Measurements from ENCODE around the gene RBMS3. TPM values are rescaled to one million over a fixed set of nuclear protein-coding genes. Genes with fewer than 3 reads are reported as not detected.

Gene RBMS3
- total RNA-seq, 1 donor from 2014 or later, result 47.6 TPM

DNA sequence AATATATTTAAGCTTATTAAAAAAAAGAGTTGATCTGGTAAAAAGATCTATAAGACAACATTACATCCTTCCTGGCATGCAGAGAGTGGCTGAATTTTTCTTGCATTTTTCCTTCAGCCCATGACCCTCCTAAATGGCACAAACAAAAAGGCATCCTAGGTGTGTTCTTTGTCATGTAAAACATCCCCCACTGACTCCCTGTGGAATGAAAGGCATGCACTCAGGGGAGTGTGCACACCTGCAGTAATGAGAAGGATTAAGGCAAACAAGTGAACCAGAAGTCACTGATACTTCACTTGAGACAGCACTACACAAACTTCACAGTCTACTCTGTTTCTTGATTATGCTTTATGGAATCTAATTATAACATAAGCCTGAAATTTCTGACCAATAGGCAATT, 195.0 kb downstream of the RBMS3 start:
- Mint-ChIP-seq H3K27me3 (ENCODE audit: low read depth) (no peaks in the 10 kb centered on the region), H3K27ac (ENCODE audit: unreplicated experiment) (no peak overlapping the region)

DNA sequence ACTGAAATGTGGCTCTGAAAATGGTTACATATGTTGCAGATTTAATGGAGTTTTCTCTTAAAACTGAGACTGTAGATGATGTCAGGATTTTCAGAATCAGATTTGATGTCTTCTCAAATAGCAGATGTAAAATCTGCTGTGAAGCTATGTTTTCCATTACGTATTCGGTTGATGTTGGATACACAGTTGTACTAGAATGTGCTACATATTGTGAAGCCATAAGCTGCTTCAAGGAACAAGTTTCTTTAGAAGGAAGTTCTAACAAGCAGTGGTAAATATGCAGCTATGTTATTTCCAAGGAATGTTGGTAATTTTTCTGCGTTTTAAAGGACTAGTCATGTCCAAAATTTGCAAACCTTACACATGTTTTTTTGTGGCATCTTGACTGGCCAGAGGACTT, 197.7 kb downstream of the RBMS3 start:
- TF ChIP-seq, protein P1, sequence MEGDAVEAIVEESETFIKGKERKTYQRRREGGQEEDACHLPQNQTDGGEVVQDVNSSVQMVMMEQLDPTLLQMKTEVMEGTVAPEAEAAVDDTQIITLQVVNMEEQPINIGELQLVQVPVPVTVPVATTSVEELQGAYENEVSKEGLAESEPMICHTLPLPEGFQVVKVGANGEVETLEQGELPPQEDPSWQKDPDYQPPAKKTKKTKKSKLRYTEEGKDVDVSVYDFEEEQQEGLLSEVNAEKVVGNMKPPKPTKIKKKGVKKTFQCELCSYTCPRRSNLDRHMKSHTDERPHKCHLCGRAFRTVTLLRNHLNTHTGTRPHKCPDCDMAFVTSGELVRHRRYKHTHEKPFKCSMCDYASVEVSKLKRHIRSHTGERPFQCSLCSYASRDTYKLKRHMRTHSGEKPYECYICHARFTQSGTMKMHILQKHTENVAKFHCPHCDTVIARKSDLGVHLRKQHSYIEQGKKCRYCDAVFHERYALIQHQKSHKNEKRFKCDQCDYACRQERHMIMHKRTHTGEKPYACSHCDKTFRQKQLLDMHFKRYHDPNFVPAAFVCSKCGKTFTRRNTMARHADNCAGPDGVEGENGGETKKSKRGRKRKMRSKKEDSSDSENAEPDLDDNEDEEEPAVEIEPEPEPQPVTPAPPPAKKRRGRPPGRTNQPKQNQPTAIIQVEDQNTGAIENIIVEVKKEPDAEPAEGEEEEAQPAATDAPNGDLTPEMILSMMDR (IDR thresholded peaks at IDR 0.05), result no peak
- H3K36me3 Mint-ChIP-seq (ENCODE audit: low read depth), result no peaks in the 10 kb centered on the region
- H3K4me3 Mint-ChIP-seq (ENCODE audit: unreplicated experiment), result no peak overlapping the region
- no peaks in the 10 kb centered on the region for H3K27me3 Mint-ChIP-seq (ENCODE audit: low read depth)
- no peak overlapping the region for H3K27ac Mint-ChIP-seq (ENCODE audit: unreplicated experiment)
- H3K9me3 Mint-ChIP-seq (ENCODE audit: low read depth), result no peaks in the 10 kb centered on the region
- no peak for DNase-seq (ENCODE audit: low spot score)
- peaks cover 38% of the 10 kb centered on the region for H3K4me1 Mint-ChIP-seq (ENCODE audit: low read depth)

More for the DNA sequence above, 195.0 kb downstream of the RBMS3 start:
- Mint-ChIP-seq H3K4me3 (ENCODE audit: unreplicated experiment) (no peak overlapping the region), H3K4me1 (ENCODE audit: low read depth) (peaks cover 25% of the 10 kb centered on the region), H3K9me3 (ENCODE audit: low read depth) (no peaks in the 10 kb centered on the region), H3K36me3 (ENCODE audit: low read depth) (no peaks in the 10 kb centered on the region)
- TF ChIP-seq, protein P1 (IDR thresholded peaks at IDR 0.05), result no peak
- no peak for DNase-seq (ENCODE audit: low spot score)

DNA sequence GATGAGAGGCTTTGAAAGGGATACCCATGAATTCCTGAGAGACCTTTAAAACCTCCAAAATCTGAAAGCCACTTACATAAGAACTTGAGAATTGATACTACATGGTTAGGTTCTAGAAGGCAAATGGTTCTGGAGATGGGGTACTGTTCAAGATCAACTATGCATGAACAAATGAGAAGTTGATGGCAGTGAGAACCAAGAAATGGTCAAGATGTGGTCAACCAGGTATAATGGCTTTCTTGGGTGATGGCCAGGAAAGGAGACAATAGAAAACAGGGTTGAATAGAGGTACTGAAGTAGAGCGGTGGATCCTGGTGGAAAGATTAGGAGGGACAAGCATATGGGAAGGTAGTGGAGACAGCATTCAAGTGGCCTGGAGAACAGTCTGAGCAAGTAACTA, 200.4 kb downstream of the RBMS3 start:
- Mint-ChIP-seq H3K36me3 (ENCODE audit: low read depth) (no peaks in the 10 kb centered on the region), H3K4me1 (ENCODE audit: low read depth) (peaks cover 28% of the 10 kb centered on the region), H3K27ac (ENCODE audit: unreplicated experiment) (no peak overlapping the region), H3K27me3 (ENCODE audit: low read depth) (no peaks in the 10 kb centered on the region), H3K4me3 (ENCODE audit: unreplicated experiment) (no peak overlapping the region), H3K9me3 (ENCODE audit: low read depth) (no peaks in the 10 kb centered on the region)
- TF ChIP-seq, protein P1 (IDR thresholded peaks at IDR 0.05), result no peak
- no peak for DNase-seq (ENCODE audit: low spot score)

DNA sequence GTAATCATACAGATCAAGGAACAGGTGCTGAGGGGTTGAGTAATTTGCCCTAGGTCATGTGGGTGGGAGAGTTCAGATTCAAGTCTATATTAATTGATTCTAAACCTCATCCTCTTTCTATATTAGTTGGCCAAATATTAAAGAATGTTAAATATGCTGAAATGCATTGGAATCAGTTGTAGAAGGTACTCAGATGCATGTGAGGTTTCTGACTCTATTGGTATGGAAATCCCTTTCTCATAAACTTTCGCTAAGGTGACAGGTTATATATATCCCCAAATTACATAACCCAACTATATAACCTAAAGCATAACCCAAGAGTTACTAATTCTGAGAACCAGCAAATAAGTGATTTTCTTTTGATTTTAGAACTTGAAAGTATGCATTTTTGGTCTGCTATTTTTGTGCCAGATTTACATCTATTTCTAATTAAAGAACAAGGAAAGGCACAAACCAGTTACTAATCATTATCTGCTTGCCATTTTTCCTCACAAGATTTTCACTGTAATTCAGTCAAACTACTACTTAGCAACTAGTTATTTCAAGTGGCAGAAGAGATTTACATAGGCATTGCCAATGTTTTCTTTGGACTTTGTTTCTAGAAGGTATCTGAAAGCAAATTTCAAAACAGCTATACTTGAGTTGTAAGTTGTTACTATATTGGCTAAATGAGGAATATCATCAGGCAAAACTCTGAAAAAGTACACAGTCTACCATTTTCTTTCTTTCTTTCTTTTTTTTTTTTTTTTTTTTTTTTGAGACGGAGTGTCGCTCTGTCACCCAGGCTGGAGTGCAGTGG, 201.3 kb downstream of the RBMS3 start:
- no peaks in the 10 kb centered on the region for H3K27me3 Mint-ChIP-seq (ENCODE audit: low read depth)
- no peak for DNase-seq (ENCODE audit: low spot score)
- no peak overlapping the region for H3K27ac Mint-ChIP-seq (ENCODE audit: unreplicated experiment)
- H3K4me3 Mint-ChIP-seq (ENCODE audit: unreplicated experiment), result no peak overlapping the region
- peaks cover 21% of the 10 kb centered on the region for H3K4me1 Mint-ChIP-seq (ENCODE audit: low read depth)
- TF ChIP-seq, protein P1 (IDR thresholded peaks at IDR 0.05), result no peak
- H3K36me3 Mint-ChIP-seq (ENCODE audit: low read depth), result no peaks in the 10 kb centered on the region
- H3K9me3 Mint-ChIP-seq (ENCODE audit: low read depth), result no peaks in the 10 kb centered on the region

DNA sequence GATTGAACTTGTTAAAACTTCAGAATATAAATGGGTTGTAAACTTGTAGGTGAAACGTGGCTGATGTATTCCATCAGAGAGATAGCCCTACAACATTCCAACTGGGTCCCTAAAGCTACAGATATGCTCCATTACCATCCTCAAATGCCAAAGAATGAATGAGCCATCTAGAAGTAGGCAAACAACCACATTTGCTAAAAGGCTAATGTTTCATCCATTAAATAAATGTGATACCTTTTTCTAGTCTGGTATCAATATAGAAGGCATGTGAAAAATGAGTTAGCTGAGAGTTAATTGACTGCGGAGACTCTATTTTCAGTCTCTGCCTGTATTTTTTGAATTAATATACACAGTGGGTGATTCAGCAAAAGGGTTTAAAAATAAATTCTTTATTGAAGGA, 203.8 kb downstream of the RBMS3 start:
- Mint-ChIP-seq H3K4me3 (ENCODE audit: unreplicated experiment) (no peak overlapping the region), H3K27ac (ENCODE audit: unreplicated experiment) (no peak overlapping the region), H3K9me3 (ENCODE audit: low read depth) (no peaks in the 10 kb centered on the region), H3K27me3 (ENCODE audit: low read depth) (no peaks in the 10 kb centered on the region), H3K4me1 (ENCODE audit: low read depth) (peaks cover 12% of the 10 kb centered on the region), H3K36me3 (ENCODE audit: low read depth) (peaks cover 4% of the 10 kb centered on the region)
- TF ChIP-seq, protein P1 (IDR thresholded peaks at IDR 0.05), result no peak
- DNase-seq (ENCODE audit: low spot score), result no peak
